GM18519 (cell line): Measurements from ENCODE around the gene CSGALNACT2.
A peak's percentile ranks its signal among the peaks of the same experiment; 100 is the strongest.
"Not testable (repeated sequence)": the region's sequence is repeated elsewhere in the genome, so short reads cannot be mapped to it uniquely, and the experiment has no call there.

Source experiments
- ATAC-seq: cut with Tn5 transposase; IDR thresholded peaks from one replicate; pipeline ENCODE4 v1.9.1; 2021; ENCODE audit warnings: mild to moderate bottlenecking, moderate library complexity; ENCODE audit not compliant: unreplicated experiment, low FRiP score

Gene CSGALNACT2, protein sequence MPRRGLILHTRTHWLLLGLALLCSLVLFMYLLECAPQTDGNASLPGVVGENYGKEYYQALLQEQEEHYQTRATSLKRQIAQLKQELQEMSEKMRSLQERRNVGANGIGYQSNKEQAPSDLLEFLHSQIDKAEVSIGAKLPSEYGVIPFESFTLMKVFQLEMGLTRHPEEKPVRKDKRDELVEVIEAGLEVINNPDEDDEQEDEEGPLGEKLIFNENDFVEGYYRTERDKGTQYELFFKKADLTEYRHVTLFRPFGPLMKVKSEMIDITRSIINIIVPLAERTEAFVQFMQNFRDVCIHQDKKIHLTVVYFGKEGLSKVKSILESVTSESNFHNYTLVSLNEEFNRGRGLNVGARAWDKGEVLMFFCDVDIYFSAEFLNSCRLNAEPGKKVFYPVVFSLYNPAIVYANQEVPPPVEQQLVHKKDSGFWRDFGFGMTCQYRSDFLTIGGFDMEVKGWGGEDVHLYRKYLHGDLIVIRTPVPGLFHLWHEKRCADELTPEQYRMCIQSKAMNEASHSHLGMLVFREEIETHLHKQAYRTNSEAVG

DNA sequence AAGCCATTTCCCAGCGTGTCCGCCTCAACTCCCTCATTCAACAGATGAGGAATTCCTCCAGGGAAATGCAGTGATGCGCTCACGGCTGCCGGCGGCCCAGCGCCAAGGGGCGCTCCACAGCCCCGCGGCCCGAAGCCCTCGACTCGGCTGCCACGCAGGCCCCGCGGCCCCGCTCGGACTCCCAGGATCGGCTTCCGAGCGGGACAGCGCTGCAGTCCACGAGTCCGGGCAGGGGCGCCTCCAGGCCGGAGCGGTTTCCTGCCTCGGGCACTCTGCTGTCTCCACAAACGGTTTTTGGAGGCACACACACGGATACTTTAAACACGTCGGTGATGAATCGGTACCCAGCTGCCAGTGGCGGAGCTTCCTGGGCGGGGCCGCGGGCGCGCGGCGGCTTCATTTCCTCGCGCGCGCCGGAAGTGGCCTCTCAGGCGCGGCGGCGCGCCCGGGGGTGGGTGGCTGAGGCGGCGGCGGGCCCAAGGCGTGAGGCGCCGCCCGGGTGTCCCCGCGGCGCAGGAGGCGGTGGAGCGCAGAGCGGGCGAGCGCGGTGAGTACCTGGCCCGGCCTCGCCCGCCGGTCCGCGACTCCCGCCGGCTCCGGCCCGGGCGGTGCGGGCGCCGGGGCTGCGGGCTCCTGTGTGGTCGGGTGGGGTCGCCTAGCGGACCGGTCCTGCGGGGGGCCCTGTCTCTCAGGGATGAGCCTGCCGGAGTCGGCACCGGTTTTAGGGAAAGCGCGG, at the start of gene CSGALNACT2:
TSS of gene CSGALNACT2 (plus strand) at position 425 of the 736 bp plus-strand sequence. CDS start 16,705 bp downstream, outside the sequence.
- peak; percentile 61 for ATAC-seq

DNA sequence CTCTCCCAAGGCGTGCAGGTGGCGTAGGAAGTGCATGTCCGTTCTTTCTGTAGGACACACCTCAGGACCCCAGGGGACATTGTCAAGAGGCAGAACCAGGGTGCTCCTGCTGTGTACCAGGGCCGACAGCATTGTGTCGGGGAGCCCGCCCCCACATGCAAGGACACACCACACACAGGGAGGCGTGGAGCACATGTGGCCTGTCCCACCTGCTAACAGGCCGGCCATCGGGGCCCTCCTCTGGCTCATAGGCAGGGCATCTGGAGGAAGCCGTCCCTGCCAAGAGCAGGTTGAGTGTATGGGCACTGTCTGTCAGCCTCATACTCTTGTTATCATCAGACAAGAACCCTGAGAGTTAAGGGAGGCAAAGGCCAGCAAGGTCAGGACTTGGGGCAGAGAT, 48.7 kb upstream of the CSGALNACT2 start:
- ATAC-seq = no peak

DNA sequence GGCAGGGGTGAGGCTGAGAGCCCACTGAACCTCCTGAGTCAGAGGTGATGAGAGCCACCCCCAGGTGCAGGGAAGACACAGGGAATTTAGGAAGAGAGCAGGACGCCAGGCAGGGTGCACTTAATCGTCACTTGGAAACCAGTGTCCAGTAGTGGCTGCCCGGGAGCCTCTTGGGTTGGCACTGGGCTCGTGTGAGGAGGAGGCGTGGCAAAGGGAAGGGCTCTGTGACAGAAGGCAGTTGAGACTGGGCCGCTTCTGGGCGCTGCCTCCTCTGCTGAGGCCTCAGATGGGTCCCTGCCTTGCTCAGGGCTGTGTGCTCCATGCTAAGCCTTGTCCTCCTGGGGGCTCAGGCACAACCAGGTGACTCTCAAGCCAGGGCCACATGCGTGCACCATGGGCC, 48.1 kb upstream of the CSGALNACT2 start:
- ATAC-seq = no peak

DNA sequence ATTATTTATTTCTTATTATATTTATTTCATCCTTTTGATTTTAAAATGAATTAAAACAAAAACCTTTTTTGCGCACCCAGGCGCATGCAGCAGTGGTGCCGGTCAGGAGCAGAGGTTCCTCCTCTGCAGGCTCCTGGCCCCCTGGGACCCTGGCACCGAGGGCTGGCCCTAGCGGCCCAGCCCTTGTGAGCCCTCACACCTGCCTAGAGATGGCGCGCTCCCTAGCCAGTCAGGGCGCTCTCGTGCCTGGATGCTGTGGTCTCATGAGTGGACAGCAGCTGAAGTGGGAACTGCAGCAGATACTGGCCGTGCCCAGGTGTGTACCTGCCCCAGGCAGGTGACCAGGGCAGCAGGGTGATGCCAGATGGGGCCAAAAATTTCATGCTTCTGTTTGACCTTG, 47.6 kb upstream of the CSGALNACT2 start:
- ATAC-seq = no peak

DNA sequence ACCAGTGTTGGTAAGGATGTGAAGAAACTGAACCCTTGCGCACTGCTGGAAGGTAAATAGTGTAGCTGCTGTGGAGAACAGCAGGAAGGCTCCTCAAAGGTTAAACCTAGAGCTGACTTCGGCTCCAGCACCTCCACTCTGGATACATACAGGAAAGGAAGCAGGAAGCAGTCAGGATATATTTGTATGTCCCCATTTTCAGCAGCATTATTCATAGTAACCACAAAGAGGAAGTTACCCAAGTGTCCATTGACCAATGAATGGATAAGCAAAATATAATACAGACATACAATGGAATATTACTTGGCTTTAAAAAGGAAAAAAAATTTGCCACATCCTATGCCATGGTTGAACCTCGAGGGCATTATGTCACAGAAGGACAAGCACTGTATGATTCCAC, 46.4 kb upstream of the CSGALNACT2 start:
- ATAC-seq = no peak

DNA sequence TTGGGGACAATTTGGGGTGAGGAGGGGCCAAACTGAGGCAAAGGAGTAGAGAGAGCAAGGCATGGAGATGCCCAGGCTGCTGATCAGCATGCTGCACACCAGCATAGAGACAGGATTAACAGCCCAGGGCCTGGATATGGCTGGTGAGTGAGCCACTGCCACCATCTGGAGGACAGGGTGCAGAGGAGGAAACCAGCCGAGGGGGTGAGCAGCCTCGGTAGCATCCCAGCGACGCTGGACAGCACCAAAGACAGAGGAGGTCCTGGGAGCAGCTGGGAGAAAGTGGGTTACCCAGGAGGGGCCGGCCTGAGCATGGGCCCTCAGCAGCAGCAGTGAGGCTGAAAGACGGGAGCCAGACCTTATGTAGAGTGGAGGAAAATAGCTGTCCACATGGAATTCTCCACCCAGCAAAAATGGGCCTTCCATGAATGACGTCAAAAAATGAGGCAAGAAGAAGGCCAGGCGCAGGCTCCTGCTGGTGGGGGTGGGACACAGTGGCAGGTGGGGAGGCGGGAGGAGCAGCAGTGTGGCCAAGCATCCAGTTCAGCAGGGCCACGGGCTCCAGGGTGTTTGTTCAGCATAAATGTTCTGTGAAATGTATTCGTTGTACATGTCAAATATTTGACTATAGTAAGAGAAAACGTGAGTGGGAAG, 44.7 kb upstream of the CSGALNACT2 start:
- ATAC-seq = no peak

DNA sequence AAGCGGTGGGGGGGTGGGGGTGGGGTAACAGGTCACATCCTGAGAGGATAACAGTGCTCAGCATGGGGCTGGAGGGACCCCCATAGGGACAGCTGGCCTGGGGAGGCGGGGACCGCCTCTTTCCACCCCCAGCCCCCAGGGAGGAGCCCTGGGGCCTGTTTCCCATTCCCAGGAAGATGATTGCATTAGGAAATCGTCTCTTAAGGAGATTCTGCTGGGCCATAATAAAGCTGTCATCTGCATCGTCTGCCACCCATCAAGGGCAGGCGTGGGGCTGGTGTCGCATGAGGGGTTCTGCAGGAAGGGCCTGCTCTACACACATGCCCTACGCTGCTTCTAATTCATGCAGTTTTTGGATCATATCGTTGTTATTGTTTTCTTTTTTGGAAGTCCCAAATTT, 44.2 kb upstream of the CSGALNACT2 start:
- no peak for ATAC-seq

DNA sequence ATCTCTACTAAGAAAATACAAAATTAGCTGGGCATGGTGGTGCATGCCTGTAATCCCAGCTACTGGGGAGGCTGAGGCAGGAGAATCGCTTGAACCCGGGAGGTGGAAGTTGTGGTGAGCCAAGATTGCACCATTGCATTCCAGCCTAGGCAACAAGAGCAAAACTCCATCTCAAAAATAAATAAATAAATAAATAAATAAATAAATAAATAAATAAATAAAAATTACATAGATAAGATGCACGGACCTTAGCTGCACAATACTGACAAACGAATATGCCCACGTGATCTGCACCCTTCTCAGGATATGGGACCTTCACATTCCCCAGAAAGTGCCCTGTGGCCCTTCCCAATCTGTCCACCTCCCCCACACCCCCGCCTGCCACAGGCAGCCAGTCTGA, 38.9 kb upstream of the CSGALNACT2 start:
- not testable (repeated sequence) for ATAC-seq

DNA sequence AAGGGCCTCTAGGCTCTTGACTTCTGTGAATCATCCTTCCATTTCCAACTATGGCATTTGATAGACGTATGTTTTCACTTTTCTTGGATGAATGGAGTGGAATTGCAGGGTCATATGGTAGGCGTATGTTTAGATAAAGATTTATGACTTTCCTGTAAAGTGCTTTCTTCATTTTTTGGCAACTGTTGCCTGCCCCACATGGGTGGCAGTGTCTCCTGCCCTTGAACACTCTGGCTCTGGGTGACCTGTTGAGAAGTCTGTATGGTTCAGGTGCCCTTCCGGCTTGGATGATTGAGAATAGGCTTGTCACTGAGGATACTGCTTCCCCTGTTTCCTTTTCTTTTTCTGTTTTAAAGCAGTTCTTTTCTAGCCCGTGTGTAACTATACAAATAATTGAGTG, 38.3 kb upstream of the CSGALNACT2 start:
- no peak for ATAC-seq

DNA sequence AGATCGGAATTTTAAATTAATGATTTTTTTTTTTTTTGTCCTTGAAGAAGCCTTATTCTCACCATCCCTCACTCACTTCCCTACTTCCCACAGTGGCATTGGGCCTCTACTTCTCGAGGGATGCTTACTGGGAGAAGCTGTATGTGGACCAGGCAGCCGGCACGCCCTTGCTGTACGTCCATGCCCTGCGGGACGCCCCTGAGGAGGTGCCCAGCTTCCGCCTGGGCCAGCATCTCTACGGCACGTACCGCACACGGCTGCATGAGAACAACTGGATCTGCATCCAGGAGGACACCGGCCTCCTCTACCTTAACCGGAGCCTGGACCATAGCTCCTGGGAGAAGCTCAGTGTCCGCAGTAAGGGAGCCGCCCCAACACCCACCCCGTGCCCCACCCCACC, 37.9 kb upstream of the CSGALNACT2 start:
- ATAC-seq = no peak

DNA sequence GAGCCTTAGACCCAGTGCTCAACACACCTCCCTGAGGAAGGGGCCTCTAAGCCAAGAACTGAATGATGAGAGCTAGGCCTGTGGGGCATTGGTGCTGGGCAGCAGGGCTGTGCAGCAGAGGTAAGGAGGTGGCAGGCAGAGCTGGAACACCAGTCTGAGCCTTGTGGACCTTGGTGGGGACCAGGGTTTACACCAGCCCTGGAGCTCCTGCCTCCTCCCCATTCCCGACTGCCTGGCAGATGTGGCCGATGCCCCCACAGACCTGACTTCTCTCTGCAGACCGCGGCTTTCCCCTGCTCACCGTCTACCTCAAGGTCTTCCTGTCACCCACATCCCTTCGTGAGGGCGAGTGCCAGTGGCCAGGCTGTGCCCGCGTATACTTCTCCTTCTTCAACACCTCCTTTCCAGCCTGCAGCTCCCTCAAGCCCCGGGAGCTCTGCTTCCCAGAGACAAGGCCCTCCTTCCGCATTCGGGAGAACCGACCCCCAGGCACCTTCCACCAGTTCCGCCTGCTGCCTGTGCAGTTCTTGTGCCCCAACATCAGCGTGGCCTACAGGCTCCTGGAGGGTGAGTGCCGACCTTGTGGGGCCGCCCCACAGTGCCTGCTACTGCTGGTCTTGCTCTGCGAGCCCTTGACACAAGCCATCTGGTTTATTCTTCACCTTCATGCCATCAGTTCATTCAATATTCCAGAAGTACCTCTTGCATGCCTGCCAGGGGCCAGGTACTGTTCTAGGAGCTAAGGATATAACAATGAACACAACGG, 36.0 kb upstream of the CSGALNACT2 start:
- ATAC-seq = no peak

DNA sequence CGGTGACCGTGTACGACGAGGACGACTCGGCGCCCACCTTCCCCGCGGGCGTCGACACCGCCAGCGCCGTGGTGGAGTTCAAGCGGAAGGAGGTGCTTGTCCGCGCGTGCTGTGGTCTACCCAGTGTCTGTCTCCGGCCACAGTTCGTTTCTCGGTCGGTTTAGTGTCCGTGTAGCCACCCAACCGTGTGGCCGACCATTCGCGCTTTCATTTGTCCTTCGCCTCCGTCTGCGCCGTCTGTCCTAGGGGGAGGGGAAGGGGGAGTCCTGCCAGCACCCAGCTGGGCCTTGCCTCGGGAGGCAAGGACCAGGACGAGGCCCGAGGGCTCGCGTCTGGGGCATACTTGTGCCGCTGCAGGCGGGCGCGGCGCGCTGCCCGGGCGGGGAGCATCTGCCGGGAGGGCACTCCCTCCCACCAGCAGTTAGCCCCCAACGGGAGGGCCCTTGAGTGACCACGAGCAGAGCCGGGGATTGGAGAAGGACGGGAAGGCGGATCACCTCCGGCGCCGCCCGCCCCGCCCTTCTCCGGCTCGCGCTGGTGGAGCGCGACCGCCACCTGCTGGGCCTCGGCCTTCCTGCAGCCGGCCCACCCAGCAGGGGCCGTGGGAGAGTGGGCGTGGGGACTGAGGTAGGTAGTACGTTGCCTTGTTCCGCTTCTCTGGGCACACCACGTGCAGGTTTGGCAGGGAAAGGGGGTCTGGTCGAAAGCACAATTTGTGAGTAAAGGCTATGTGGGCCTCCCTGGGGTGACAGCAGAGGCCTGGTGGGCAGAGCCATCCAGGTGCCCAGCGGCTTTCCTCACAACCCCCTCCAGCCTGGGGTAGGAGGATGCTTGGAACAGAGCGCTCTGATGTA, 32.9 kb upstream of the CSGALNACT2 start:
- peak; percentile 87 for ATAC-seq

DNA sequence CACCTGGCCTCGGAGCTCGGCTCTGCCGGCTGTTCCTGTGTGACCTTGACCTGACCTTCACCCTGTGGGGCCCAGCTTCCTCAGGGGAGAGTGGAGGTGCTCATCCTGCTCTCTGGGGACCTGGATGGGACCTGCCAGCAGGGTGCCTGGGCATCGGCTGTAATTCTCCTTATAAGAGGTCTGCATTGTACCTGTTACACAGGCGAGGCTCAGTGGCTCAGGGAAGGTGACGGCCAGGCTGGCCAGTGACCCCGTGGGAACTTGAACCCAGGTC, 32.4 kb upstream of the CSGALNACT2 start:
- no peak for ATAC-seq

DNA sequence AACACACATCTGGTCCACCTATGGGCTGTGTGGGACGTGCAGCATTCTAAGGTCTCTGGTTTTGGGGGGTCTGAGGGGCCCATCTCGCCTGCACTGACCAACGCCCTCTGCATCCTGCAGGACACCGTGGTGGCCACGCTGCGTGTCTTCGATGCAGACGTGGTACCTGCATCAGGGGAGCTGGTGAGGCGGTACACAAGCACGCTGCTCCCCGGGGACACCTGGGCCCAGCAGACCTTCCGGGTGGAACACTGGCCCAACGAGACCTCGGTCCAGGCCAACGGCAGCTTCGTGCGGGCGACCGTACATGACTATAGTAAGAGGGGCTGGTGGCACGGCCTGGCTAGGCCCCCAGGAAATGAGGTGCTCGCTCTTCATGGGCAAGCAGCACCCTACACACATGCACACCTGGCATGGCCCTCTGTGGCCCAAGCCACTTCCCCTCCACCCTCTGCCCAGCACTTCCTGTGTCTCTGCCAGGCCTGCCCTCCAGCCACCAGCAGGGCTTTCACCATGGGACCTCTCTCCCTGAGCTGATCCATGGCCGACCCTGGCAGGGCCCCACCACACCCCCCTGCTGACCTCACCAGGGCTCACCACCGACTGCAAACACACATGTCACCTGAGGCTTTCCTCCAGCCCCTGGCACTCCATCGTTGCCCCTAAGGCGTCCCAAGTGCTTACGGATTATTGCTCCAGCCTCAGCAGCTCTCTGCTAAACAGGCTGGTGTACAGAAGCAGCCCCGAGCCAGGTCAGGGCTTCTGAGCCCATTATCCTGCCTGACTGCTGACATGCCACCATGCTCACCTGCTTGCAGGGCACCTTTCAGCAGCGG, 31.8 kb upstream of the CSGALNACT2 start:
- no peak for ATAC-seq

DNA sequence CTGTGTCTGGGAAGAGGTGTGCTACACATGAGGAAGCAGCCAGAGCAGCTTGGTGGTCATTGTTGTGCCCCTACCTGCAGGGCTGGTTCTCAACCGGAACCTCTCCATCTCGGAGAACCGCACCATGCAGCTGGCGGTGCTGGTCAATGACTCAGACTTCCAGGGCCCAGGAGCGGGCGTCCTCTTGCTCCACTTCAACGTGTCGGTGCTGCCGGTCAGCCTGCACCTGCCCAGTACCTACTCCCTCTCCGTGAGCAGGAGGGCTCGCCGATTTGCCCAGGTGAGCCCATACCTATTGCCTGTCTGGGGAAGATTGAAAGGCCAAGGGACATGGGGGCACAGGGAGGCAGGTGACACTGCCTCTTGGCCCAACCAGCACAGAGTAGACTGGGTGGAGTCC, 29.3 kb upstream of the CSGALNACT2 start:
- ATAC-seq = no peak

DNA sequence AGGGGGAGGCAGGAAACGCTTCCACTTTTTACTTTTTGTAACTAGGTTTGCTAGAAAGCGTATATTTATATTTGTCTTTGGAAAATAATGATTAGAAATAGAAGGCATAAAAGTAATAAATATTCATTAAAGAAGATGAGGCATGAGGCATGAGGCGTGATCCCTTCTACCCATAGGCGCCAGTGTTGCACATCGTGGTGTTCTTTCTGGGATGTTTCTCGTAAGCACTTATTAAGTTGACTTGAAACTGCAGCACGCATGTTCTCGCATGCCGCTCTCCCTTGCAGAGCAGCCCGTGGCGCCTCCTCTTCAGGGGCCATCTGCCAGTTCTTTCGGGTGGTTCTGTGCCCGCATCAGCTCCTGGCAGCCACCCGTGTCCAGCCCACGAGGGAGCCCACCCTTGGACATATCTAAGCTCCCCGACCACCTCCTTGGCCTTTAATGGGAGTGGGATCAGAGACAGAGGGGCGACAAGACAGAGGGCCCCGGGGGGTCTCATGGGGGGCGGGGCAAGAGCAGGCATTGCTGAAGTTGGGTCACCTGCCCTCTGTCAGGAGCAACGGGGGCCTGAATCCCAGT, 28.5 kb upstream of the CSGALNACT2 start:
- ATAC-seq = no peak

DNA sequence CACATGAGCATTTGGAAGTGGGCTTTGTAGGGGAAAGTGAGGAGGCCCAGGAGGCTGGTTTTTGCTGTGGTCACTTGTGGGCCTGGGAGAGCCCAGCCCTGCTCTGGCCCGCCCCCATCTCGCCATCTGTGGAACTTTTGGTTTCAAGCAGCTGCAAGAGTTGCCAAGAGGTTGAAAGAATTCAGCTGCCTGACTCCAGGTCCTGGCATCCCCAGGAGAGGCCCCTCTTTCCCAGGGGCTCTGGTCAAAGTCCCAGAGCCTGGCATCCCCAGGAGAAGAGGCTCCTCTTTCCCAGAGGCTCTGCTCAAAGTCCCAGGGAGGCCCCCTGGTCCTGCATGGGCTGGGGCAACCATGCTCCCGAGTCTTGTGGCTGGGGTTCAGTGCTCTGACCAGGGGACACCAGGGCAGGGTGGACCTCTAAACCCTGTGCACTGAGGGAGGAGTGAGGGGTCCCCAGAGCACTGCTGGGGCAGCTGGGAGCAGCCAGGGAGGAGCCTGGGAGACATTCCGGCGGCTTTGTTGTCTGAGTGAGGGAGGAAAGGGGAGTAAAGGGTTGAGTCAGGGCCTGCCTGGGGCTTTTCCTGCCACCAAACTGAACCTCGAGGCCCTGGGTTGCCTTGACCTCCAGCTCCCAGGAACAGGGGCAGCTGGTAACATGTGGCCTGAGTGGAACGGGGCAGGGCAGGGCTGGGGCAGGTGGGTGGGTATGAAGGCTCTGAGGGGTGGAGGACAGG, 27.7 kb upstream of the CSGALNACT2 start:
- ATAC-seq = peak; percentile 39

DNA sequence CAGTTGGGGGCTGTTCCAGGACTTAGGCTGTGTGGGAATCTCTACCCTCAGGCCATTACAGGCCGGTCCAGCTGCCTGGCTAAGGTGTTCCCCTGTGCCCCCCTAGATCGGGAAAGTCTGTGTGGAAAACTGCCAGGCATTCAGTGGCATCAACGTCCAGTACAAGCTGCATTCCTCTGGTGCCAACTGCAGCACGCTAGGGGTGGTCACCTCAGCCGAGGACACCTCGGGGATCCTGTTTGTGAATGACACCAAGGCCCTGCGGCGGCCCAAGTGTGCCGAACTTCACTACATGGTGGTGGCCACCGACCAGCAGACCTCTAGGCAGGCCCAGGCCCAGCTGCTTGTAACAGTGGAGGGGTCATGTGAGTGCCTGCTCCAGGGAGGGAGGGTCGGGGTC, 27.1 kb upstream of the CSGALNACT2 start:
- no peak for ATAC-seq
